ENCODE data around the gene KLHL17.

The KLHL17 gene

DNA sequence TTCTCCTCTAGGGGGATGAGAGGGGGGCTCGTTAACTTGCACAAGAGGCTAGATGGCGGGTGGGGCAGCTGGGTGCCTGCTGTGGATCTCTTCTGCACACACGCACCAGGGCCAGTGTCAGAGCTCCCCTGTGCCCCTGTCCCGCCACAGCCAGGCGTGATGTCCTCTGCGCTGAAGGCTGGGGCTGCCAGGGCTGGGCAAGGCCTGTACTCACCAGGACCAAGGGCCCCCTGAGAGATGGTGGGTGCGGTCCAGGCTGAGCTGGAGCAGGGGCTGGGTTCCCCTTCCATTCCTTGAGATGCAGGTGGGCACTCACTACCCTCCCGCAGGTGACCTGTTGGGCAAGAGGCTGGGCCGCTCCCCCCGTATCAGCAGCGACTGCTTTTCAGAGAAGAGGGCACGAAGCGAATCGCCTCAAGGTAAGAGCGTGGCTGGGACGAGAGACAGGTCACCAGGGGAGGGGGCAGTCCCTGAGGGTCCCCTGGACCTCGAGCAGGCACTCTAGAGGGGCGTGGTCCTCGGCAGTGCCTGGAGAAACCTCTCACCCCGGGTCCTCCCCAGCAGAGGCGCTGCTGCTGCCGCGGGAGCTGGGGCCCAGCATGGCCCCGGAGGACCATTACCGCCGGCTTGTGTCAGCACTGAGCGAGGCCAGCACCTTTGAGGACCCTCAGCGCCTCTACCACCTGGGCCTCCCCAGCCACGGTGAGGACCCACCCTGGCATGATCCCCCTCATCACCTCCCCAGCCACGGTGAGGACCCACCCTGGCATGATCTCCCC is 21.5 kb upstream of the KLHL17 start:
- Histone ChIP-seq H3K27me3 (ENCODE audit: insufficient read depth, poor library complexity, severe bottlenecking) (peaks cover 25% of the 10 kb centered on the region), H3K4me3 (replicated peaks; ENCODE audit: insufficient read depth, low read length) (no peak overlapping the region), H3K27ac (replicated peaks) (no peak overlapping the region)
- DNase-seq (ENCODE audit: low read depth in 1 of 2, low spot score in 1 of 2) = no peak
- no peak for TF ChIP-seq GABPA (IDR thresholded peaks at IDR 0.05; ENCODE audit: low read depth)
- no peak for TF ChIP-seq POLR2AphosphoS5 (IDR thresholded peaks at IDR 0.05; ENCODE audit: low read depth)
- TF ChIP-seq, protein P1, sequence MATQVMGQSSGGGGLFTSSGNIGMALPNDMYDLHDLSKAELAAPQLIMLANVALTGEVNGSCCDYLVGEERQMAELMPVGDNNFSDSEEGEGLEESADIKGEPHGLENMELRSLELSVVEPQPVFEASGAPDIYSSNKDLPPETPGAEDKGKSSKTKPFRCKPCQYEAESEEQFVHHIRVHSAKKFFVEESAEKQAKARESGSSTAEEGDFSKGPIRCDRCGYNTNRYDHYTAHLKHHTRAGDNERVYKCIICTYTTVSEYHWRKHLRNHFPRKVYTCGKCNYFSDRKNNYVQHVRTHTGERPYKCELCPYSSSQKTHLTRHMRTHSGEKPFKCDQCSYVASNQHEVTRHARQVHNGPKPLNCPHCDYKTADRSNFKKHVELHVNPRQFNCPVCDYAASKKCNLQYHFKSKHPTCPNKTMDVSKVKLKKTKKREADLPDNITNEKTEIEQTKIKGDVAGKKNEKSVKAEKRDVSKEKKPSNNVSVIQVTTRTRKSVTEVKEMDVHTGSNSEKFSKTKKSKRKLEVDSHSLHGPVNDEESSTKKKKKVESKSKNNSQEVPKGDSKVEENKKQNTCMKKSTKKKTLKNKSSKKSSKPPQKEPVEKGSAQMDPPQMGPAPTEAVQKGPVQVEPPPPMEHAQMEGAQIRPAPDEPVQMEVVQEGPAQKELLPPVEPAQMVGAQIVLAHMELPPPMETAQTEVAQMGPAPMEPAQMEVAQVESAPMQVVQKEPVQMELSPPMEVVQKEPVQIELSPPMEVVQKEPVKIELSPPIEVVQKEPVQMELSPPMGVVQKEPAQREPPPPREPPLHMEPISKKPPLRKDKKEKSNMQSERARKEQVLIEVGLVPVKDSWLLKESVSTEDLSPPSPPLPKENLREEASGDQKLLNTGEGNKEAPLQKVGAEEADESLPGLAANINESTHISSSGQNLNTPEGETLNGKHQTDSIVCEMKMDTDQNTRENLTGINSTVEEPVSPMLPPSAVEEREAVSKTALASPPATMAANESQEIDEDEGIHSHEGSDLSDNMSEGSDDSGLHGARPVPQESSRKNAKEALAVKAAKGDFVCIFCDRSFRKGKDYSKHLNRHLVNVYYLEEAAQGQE (IDR thresholded peaks at IDR 0.05; ENCODE audit: insufficient replicate concordance, low read depth) = no peak
- TF ChIP-seq, protein P2, sequence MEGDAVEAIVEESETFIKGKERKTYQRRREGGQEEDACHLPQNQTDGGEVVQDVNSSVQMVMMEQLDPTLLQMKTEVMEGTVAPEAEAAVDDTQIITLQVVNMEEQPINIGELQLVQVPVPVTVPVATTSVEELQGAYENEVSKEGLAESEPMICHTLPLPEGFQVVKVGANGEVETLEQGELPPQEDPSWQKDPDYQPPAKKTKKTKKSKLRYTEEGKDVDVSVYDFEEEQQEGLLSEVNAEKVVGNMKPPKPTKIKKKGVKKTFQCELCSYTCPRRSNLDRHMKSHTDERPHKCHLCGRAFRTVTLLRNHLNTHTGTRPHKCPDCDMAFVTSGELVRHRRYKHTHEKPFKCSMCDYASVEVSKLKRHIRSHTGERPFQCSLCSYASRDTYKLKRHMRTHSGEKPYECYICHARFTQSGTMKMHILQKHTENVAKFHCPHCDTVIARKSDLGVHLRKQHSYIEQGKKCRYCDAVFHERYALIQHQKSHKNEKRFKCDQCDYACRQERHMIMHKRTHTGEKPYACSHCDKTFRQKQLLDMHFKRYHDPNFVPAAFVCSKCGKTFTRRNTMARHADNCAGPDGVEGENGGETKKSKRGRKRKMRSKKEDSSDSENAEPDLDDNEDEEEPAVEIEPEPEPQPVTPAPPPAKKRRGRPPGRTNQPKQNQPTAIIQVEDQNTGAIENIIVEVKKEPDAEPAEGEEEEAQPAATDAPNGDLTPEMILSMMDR (IDR thresholded peaks at IDR 0.05; ENCODE audit: insufficient read depth, low read length) = no peak
- TF ChIP-seq SPI1 (IDR thresholded peaks at IDR 0.05; ENCODE audit: borderline replicate concordance, low read depth) = no peak

DNA sequence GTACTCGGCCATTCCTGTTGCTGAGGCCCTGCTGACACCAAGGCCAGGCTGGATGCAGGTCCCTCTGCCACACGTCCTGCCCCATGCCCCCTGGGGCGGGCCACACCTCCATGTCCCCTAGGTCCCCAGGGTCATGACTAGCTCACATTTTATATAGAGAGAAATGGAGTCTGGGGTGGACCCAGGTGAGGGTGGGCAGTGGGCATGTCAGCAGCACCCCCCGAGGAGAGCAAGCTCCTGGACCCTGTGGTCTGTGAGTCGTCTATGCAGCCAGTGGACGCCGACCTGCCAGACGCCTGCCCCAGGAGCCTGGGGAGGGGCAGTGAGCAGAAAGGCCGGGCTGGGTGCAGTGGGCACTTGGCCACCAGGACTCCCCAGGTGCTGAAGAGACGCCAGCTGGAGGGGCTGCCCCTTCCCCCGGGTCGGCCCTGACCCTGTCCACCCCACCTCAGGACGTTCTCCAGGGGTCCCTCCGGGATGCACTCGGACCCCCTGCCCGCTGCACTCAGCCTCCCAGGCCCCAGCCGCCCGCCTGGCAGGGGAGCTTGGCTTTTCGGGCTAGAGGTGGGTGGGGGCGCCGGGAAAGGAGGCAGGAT is 20.8 kb upstream of the KLHL17 start:
- TF ChIP-seq, protein P2 (IDR thresholded peaks at IDR 0.05; ENCODE audit: insufficient read depth, low read length) = no peak
- TF ChIP-seq GABPA (IDR thresholded peaks at IDR 0.05; ENCODE audit: low read depth) = no peak
- TF ChIP-seq SPI1 (IDR thresholded peaks at IDR 0.05; ENCODE audit: borderline replicate concordance, low read depth) = no peak
- TF ChIP-seq POLR2AphosphoS5 (IDR thresholded peaks at IDR 0.05; ENCODE audit: low read depth) = no peak
- TF ChIP-seq, protein P1 (IDR thresholded peaks at IDR 0.05; ENCODE audit: insufficient replicate concordance, low read depth) = no peak
- Histone ChIP-seq H3K4me3 (replicated peaks; ENCODE audit: insufficient read depth, low read length) (no peak overlapping the region), H3K27me3 (ENCODE audit: insufficient read depth, poor library complexity, severe bottlenecking) (peaks cover 25% of the 10 kb centered on the region), H3K27ac (replicated peaks) (no peak overlapping the region)
- no peak for DNase-seq (ENCODE audit: low read depth in 1 of 2, low spot score in 1 of 2)

DNA sequence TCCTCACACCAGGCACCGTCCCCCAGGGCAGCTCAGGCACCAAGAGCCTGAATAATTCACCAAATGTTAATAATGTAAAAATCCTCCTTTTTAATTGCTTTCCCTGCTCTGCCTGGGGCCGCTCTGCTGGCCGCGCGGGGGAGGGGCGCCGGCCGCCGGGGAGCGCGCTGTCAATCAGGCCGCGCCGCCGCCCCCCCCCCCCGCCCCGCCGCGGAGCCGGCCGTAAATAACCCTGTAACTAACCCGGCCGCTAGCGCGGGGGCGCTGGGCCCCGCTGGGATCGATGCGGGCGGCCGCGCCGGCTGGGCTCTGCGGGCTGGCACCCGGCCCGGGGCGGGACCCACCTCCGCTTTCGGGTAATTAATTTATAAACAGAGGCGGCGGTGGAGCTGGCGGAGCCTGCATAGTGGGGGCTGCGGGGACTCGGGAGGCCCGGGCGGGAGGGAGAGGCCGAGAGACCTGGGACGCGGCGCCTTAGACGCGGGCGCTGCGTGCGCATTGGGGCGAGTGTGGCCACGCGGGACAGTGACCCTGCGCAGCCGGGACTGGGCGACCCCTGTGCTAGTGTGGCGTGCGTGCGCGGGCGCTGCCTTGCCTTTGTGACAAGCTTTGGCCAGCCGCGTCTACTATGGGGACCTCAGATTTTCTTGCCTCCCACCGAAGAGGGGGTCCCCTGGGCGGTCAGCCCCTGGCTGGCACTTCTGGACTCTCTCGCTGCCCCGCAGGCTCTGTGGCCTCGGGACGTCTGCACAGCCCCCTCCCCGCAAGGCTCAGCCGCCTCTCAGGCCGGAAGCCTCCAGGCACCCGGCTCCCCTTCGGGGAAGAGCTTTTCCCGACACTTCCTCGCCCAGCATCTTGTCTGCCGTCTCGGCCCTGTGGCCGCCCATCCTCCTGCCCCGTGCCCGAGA is 20.0 kb upstream of the KLHL17 start:
- Histone ChIP-seq H3K27me3 (ENCODE audit: insufficient read depth, poor library complexity, severe bottlenecking) (peaks cover 25% of the 10 kb centered on the region), H3K4me3 (replicated peaks; ENCODE audit: insufficient read depth, low read length) (no peak overlapping the region), H3K27ac (replicated peaks) (no peak overlapping the region)
- no peak for DNase-seq (ENCODE audit: low read depth in 1 of 2, low spot score in 1 of 2)
- TF ChIP-seq POLR2AphosphoS5 (IDR thresholded peaks at IDR 0.05; ENCODE audit: low read depth) (no peak), GABPA (IDR thresholded peaks at IDR 0.05; ENCODE audit: low read depth) (no peak), SPI1 (IDR thresholded peaks at IDR 0.05; ENCODE audit: borderline replicate concordance, low read depth) (no peak; the same call in 1 of the 2 replicates)
- TF ChIP-seq, protein P2 (IDR thresholded peaks at IDR 0.05; ENCODE audit: insufficient read depth, low read length) = no peak
- TF ChIP-seq, protein P1 (IDR thresholded peaks at IDR 0.05; ENCODE audit: insufficient replicate concordance, low read depth) = no peak

Measured in HL-60 (cell line).